Caki2 (cell line): ENCODE data around the gene DPF1. TPM values are rescaled to one million over a fixed set of nuclear protein-coding genes. Genes with fewer than 3 reads are reported as not detected.
A peak's percentile ranks its signal among the peaks of the same experiment; 100 is the strongest.

Experiments used
- DNase-seq: peaks from one replicate; pipeline ENCODE4 v3.0.0-alpha.2; 2015; ENCODE audit warnings: low read depth
- in situ Hi-C: cut with HindIII; loops from 2 replicates; pipeline ENCODE4 v1.10.0; 2016; ENCODE audit warnings: low sequenced_read_pairs, low pct_unique_long_range_greater_than_20kb, mixed read lengths
- total RNA-seq: library from RNA; depleted of rRNA; stranded (reverse); fragments of >200 nt; shearing (Covaris generic); gene quantifications from 2 replicates; pipeline ENCODE4 v1.2.3, GENCODE V29; 2014; ENCODE audit warnings: low replicate concordance

Gene DPF1
- total RNA-seq, 1 experiment from 2014 or later, result 3.0 TPM

DNA sequence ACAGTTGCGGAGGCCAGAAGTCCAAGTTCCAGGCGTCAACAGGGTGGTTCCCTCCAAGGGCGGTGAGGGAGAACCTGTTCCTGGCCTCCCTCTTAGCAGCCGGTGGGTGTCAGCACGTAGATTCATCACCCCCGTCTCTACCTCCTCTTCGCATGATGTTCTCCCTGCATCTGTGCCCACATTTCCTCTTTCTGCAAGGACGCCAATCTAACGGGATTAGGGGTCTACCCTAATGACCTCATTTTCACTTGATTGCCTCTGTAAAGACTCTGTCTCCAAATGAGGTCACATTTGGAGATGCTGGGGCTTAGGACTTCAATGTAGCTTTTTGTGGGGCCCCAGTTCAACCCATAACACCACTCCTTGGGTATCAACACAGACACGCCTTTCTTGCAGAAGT lies 38.5 kb downstream of the DPF1 start:
- in situ Hi-C loops, result no loop called here

DNA sequence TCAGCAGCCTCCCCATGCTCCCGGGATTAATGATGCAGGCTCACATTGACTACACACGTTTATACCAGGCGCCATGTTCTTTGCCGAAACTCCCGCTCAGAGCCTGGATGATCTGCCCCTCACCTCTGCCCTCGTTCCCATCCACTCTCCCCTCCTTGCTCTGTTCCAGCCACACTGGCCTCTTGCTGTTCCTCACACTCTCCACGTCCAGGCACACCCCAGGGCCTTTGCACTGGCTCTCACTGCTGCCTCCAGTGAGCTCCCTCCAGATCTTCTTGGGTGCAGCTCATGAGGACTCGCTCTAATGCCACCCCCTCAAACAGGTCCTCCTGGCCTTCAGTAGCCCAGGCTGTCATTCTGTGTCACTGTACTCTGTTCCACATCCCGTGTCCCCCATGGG lies 39.2 kb downstream of the DPF1 start:
- in situ Hi-C loops, result no loop called here
- no peak for DNase-seq

More for the DNA sequence above, 38.5 kb downstream of the DPF1 start:
- DNase-seq, result no peak

DNA sequence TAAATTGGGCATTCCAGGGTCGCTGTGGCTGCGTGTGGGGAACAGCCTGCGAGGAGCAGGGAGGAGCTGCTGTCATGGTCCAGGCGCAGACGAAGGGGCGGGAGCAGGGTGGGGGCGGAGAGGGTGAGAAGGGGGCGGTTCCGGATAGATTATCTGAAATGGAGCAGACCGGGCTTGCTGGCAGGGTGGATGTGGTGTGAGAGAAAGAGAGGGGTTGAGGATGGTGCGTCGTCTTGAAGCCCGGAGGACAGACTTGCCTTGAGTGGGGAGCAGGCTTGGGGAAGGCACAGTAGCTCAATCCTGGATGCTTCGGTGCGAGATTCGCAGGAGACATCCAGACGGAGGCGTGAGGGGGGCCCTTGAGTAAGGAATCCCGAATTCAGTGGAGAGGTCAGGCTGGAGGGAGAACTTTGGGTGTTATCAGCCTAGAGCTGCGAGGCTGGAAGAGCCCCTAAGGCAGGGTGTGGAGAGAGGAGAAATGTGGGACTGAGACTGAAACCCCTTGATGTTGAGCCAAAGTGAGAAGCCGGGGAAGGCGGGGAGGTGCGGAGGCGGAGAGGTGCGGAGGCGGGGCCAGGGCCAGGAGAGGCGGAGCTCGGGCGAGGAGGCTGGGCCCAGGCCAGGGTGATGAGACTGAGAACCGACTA lies 40.6 kb downstream of the DPF1 start:
- no peak for DNase-seq
- in situ Hi-C loops, result no loop called here

DNA sequence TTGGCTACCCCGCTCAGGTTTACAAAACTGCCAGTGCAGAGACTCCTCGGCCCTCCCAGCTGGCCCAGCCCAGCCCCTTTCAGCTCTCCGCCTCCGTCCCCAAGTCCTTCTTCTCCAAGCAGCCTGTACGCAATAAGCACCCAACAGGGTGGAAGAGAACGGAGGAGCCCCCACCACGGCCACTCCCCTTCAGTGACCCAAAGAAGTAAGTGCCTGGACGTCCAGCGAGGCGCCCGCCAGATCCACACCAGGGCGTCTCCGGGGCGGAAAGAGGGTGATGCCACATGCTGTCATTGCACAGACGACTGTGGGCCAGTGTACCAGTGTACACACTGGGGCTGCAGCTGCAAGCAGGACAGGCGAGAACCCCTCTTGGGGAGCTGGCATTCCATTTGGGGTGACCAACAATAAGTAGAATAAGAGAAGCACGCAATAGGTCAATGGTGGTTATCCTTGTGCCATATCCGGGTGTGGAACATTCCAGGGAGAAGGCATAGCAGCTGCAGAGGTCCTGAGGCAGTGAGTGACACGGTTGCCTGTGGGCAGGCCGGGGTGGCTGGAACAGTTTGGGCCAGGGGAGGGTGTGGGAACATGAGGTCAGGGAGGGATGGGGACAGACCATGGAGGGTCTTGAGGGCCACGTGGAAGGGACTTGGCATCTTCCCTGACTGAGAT lies 41.3 kb downstream of the DPF1 start:
- in situ Hi-C loops, result no loop called here
- DNase-seq, result no peak

DNA sequence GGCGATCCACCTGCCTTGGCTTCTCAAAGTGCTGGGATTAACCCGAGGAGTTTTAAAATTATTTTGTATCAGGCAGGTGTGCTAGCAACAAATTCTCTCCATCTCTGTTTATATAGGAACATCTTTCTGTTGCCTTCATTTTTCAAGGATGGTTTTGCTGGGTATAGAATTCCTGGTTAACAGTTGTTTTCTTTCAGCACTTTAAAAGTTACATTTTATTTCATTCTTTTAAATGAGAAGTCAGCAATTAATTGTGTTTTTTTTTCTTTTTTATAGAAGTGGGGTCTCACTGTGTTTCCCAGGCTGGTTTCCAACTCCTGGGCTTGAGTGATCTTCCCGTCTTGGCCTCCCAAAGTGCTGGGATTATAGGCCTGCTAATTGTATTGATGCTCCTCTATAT lies 44.0 kb downstream of the DPF1 start:
- DNase-seq, result no peak
- in situ Hi-C loops, result no loop called here

DNA sequence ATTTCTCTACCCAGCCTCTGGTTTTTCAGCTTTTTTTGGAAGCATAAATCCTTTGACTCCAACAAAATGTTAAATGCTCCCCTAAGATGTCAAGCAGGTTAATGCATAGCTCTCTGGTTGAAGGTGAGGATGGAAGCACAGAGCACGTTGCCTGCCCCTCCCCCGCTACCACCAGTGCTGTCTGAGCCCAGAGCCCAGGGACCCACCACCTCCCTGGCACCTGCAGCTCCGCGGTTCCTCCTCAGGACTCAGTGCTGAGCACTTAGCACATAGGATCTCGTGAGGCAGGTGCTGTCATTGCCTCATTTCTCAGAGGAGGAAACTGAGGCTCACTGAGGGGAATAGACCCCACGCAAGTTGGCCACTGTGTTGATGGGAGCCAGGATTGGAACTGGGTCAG lies 48.6 kb downstream of the DPF1 start:
- DNase-seq, result no peak
- in situ Hi-C loops, result no loop called here

DNA sequence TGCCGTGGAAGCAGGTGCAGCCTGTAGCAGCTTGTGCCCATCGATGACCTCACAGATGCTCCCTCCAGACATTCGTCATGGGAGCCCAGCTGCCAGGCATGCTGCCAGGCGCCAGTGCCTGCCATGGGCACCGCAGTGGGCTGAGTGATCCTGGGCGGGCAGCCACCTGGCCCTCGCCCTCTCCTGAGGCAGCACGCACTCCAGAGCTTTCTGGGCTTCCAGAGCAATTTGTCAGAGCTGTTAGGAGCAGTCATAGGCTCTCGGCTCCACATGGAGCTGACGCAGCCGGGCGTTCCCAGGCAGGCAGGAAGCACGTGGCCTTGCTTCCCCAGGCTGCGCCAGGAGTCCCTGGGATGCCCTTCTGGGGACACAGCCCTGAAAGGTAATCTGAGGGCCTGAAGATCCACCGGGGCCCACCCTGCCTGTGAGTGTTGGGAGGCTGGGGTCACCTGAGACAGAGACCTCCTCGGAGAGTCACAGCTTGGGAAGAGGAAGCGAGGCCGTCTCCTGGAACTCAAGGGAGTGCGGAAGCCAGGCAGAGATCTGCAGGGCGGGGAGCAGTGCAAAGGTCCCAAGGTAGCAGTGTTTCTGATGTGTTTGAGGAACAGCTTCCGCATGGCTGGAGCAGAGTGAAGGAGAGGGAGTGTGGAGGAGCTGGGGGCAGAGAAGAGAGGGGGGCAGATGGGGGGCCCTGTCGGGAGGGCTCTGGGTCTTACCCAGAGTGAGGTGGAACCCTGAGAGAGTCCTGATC lies 50.6 kb downstream of the DPF1 start:
- in situ Hi-C loops, result no loop called here
- DNase-seq, result no peak

DNA sequence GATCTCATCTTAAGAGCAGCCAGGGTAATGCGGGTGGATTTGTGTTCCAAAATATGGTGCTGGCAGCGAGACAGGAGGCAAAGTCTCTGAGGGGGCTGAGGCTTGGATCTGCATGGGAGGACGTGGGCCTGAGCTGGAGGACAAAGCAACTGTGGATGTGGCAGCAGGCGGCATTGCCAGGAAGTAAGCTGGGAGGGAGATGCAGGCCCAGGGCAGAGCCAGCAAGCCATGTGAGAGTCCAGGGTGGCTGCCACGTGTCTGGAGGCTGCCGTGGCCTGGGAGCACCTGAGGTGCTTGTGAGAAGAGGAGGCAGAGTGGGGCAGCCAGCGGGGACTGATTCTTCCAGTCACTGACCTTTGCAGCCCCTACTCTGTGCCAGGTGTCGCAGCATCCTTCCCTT lies 52.0 kb downstream of the DPF1 start:
- no peak for DNase-seq
- in situ Hi-C loops, result no loop called here

DNA sequence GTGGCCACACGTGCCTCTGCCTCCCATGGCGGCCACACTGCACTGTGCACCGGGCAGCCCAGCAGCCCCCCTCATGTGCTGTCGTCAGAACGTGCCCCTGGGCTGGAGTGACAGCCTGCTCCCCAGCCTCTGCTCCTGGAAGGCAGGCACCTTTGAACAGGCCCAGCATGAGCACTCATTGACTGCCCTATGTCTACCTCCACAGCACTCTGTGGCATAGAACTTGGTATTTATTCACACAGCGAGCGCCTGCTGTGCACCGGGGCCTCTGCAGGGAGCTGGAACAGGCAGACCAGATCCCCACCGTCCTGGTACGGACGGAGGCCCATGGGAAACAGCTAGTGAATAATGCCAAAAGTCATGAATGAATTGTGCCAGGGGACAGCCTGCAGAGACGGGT lies 53.7 kb downstream of the DPF1 start:
- DNase-seq, result no peak
- in situ Hi-C loops, result no loop called here

DNA sequence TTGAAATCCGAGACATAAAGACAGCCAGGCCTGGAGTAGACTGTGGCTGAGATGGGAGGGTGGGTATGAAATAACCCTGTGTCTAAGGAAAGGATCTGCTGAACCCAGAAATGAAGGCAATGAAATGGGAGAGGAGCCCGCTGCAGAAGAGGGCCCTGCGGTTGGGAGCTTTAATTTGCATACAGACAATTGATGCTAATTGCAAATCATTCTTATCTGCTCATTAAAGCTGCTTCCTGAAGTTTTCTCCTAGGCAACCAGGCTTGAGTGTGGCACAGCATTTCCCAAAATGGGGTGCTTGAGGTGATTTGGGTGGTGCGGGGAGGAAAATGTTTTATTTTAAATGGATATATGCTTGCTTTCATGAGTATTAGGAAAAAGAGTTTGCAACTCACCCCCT lies 55.4 kb downstream of the DPF1 start:
- DNase-seq, result no peak
- in situ Hi-C loops, result no loop called here

DNA sequence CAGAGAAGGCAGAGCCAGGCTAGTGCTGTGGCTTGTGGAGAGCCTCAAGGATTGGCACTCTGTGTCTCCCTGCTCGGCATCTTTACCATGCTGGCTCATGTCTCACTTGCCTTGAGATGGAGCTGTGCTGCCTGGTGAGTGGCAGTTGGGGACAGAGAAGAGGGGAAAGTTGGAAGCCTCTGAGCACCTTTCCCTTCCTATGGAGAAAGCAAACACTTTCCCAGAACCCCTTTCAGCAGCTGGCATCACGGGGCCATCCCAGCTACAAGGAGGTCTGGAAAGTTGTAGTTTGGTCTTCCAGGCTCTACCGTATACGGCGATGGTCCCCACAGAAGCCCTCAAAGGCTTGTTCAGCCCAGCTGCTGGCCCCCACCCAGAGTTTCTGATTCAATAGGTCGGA lies 58.7 kb downstream of the DPF1 start:
- in situ Hi-C loops, result no loop called here
- DNase-seq, result no peak

DNA sequence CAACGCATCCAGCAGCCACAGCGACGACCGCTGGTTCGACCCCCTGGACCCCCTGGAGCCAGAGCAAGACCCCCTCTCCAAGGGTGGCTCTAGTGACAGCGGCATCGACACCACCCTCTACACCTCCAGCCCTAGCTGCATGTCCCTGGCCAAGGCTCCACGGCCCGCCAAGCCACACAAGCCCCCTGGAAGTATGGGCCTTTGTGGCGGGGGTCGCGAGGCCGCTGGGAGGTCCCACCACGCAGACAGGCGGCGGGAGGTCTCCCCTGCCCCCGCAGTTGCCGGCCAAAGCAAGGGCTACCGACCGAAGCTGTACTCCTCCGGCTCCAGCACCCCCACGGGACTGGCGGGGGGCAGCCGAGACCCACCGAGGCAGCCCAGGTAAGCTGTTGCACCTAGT lies 59.5 kb downstream of the DPF1 start:
- in situ Hi-C loops, result no loop called here

DNA sequence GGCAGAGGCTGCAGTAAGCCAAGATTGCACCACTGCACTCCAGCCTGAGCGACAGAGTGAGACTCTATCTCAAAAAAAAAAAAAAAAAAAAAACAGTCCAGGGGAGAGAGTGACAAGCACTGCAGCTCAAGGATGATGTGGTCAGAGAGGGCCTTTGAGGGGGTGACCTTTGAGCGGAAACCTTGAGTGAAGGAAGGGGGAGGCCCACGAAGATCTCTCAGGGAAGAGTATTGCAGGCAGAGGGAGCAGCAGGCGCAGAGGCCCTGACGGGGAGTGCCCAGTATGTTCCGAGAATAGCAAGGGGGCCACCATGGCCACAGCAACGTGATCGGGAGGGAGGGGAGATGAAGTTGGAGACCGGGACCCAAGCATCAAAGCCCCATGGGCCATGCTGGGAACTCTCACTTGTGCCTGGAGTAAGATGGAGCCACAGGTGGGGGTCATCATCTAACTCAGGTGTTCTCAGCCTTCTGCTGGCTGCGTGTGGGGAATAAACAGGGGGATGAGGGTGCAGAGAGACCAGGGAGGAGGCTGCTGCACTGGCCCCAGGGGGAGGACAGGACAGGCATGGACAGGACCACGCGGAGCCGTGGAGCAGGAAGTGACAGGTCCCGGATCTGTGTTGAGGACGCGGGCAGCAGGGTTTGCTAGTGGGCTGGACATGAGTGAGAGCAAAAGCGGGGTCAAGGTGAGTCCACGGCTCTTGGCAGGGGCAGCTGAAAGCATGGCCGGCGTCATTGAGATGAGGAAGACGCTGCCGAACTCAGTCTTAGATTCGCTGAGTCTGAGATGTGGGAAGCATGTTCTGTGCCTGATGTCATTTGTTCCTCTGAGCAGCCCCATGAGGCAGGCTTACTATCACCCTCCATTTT lies 60.4 kb downstream of the DPF1 start:
- no peak for DNase-seq
- in situ Hi-C loops, result no loop called here

More for the DNA sequence above, 59.5 kb downstream of the DPF1 start:
- DNase-seq, result no peak

DNA sequence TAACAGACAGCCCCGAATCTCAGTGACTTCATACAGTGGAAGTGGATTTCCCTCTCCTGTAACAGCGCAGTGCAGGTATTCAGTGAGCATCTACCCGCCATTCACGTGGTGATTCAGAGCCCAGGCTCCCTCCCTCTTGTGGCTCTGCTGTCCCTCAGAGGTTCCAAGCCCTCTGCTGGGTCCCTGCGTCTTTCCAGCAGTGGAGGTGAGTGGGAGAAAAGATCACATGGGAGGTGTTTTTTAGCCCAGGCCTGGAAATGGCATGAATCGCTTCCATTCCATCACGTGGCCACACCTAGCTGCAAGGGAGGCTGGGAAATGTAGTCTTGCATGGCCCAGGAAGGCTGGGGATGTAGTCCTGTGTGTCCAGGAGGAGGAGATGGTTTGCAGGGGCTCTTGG lies 61.4 kb downstream of the DPF1 start:
- in situ Hi-C loops, result no loop called here

DNA sequence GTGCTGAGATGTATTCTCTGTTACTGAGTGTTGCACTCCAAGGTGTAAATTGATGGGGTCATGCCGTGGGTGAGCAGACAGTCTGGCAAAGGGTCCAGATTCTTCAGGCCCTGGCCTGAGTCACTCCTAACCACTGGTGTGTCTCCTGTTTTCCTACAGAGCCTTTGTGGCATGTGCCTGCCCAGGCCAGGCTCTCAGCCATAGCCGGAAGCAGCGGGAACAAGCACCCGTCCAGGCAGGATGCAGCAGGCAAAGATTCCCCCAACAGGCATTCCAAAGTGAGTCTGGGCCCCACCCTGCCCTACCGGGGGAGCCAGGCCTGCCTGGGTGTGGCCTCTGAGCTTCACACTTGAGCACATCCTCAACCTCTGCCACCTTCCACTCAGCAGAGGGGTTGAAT lies 61.9 kb downstream of the DPF1 start:
- no peak for DNase-seq
- in situ Hi-C loops, result no loop called here

More for the DNA sequence above, 61.4 kb downstream of the DPF1 start:
- peak; percentile 36 for DNase-seq
